Measurements from ENCODE around the gene TSPAN18.

The TSPAN18 gene

DNA sequence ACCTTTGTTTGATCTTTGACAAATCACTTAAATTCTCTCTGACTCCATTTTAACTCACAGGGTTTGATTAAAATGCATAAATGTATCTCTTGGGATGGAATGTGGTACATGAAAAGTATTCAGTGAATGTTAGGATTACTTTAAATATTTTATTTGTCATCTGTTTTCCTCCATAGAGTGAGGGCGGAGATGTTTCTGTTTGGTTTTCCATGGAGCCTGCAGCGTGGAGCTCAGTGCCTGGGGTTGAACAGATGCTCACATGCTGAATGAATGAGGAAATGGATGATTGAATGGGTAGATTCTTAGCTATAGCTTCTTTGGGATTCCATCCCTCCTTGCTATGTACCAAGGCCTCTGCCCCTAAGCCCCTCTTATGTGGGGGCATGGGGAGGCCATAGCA lies 10.0 kb downstream of the TSPAN18 start:
- TF ChIP-seq CTCF (IDR thresholded peaks at IDR 0.05; ENCODE audit: borderline replicate concordance, insufficient read depth, low read depth, low read length) = no peak
- no peak overlapping the region for H3K4me3 ChIP-seq (ENCODE audit: low read depth, low read length)

GRCh38 chr11:44737245-44738085 lies 10.7 kb downstream of the TSPAN18 start:
- no peak for TF ChIP-seq CTCF (IDR thresholded peaks at IDR 0.05; ENCODE audit: borderline replicate concordance, insufficient read depth, low read depth, low read length)
- H3K4me3 ChIP-seq (ENCODE audit: low read depth, low read length) = no peak overlapping the region

DNA sequence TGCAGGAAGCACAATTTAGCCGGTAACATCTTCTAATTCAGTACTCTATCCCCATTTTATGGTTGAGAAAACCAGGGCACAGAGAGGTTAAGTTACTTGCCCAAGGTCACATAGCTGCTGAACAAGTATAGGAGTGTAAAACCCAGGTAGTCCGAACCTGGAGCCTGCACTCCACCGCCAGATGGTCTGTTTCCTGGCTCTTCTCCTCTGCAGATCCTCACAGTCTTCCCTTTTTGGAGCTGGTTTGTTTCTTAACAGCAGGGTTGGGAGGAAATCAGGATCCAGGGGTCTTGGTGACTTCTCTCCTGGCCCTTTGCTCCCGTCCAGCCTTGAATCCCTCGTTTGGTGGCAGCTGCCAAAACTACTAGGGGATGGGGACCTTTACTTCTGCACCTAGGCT lies 12.0 kb downstream of the TSPAN18 start:
- no peak for TF ChIP-seq CTCF (IDR thresholded peaks at IDR 0.05; ENCODE audit: borderline replicate concordance, insufficient read depth, low read depth, low read length)
- no peak overlapping the region for H3K4me3 ChIP-seq (ENCODE audit: low read depth, low read length)

DNA sequence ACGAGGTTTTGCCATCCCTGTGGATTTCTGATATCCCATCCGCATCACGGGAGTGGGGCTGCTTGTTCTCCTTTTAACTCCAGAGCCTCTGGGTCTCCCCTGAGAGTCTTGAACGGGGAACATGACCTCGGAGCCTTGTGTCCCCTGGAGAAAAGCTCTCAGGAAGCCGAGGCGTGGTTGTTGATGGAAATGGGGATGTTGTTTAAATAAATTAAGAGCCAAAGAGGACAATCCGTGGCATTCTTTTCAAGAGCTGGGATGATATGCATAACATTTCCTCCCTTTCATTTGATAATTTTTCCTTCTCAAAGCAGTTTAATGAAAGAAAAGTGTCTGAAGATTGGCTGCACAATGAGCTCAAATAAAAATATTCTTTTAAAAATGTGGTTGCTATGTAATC lies 14.2 kb downstream of the TSPAN18 start:
- TF ChIP-seq CTCF (IDR thresholded peaks at IDR 0.05; ENCODE audit: borderline replicate concordance, insufficient read depth, low read depth, low read length) = no peak
- no peak overlapping the region for H3K4me3 ChIP-seq (ENCODE audit: low read depth, low read length)

GRCh38 chr11:44741976-44742375 lies 15.2 kb downstream of the TSPAN18 start:
- no peak for TF ChIP-seq CTCF (IDR thresholded peaks at IDR 0.05; ENCODE audit: borderline replicate concordance, insufficient read depth, low read depth, low read length)
- H3K4me3 ChIP-seq (ENCODE audit: low read depth, low read length) = no peak overlapping the region

- no peak for TF ChIP-seq CTCF (IDR thresholded peaks at IDR 0.05; ENCODE audit: borderline replicate concordance, insufficient read depth, low read depth, low read length)
- H3K4me3 ChIP-seq (ENCODE audit: low read depth, low read length) = no peak overlapping the region
Measured at GRCh38 chr11:44742508-44743246, 15.9 kb downstream of the TSPAN18 start.
